HG02981 (cell line): ENCODE data around the gene UBD.

Experiments
- ATAC-seq: cut with Tn5 transposase; IDR thresholded peaks from one replicate; pipeline ENCODE4 v1.9.1; 2021; ENCODE audit warnings: mild to moderate bottlenecking, moderate library complexity; ENCODE audit not compliant: unreplicated experiment

Gene UBD

DNA sequence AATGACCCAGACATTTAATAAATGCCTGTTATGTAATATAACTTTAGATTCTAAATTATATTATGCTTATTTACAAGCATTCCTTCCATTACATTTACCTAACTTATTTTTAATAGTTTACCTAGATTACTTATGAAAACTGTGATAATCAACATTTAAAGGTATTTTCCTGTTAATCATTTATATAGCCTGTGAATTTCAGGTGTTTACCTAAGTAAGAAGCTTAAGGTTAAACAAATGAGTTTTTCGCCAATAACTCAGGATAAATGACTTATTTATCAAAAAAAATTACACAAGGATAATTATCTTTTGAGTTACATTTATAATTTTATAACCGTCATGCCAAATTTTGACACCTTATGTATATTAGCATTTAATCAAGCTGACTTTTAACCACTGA, 35.5 kb downstream of the UBD start:
- ATAC-seq = no peak

DNA sequence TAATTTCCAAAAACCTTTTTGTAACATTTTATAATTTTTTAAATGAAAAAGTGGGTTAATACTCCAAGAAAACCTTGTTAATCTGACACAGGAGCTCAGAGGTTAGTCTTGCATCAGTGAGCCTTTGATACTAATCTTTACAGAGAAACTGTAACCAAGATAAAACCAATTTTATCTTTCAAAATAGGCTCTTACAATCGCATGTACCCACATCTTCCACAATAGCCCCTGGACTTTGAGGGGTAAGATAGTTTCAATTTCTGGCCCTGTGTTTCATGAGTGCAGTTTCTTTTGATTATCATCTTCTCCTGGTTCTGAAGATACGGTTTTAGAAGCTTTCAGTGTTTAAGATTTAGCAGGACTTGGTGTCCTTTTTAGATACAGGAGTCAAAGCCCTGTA, 37.3 kb downstream of the UBD start:
- ATAC-seq = no peak

DNA sequence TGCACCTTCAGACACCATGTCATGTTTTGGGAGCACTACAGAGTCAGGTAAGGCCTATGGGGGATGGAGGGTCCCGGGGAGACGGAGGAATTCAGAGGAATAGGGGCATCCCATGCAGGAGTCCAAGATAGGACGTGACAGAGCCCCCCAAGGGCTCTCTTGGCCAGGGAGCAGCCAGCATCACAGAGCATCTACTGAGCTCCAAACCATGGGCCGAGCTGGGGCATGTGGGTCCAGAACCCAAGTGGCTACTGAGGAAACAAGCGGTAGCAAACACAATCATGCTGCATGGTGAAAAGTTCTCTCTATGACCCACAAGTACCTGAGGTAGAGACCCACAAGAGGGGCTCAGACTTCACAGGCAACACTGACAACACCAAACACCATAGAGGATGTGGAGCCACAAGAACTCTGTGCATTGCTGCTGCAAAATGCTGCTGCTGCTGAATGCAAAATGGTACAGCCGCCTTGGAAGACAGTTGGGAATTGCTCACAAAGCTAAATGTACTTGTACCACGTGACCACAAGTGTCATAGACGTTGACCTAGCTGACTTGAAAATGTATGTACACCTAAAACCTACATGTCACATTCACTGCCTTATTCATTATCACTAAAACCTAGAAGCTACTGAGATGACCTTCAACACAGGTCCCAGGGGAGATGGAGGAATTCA, 38.4 kb downstream of the UBD start:
- ATAC-seq = no peak

DNA sequence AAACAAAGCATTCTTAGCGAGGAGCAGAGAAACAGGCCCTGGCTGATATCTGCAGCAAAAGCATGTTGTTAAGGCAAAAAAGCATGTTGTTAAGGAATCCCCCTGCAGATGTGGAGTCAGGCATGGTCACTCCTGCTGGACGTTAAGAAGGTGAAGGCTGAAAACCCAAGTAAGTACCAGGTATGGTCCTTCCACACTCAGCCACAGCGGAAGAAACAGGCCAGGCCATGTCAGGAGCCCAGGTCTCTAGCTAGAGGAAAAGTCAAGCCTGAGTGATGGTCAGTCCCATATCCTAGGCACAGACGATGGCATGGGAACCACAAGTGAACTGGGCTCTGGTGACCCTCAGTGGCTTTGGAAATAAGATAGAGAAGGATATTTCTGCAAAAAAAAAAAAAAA, 39.3 kb downstream of the UBD start:
- ATAC-seq = no peak

DNA sequence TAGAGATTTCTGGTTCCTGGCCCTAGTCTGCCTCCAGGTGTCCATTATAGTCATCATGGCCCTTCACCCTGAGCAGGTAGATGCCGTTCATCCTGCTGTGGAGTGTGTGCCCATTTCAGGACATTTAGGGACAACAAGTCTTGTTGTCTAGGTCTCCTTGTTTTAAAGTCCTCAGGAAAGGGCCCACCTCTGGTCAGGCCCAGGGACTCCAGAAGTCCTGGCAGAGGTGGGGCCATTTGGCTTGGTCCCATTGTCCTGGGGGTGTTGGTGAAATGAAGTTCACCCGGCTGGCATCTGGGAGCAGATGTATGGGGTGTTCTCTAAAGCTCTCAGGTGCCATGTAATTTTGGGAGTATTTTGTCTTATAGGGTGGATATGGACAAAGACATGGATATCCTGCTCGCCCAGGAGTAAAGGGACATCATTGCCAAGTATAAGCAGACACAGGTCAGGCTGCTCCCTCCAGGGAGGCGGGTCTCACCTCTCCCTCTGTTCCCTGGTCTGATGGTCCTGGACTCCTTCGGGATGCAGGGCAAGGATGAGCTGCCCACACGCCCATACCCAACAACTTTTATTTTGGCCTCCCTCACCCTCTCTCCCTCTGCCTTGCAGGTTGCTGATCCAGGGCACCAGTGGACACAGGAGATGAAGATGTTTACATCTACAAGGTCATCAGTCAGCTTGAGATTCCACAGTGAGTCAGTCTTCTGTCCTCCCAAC, 40.1 kb downstream of the UBD start:
- ATAC-seq = no peak

DNA sequence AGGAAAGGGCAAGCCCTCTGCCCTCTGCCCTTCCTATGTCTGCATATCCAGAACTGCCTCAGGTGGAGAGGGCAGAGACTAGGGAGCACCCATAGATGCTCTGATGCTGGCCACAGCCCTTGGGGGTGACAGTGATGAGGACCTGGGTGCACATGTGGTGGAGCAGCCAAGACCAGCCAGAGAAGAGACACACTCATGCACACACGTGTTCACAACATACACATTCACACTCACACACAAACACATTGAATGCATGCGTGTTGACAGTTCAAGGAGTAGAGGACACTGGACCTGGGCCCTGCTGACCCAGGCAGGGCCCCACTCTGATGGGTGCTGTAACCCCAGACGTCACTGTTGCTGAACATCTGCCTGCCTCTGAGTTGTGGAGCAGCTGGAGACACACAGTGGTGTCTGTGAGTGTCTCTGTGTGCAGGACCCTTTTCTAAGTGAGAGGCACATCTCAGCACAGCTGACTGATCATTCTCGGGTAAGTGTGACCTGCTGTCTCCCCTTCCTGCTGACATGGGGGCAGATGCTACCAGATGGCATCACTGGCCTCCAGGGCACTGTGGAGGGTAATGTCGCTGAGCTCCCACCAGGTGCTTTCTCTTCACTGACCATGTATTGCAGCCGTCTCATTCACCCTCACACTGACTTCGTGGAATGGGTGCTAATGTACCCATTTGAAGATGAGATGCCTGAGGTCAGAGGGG, 41.6 kb downstream of the UBD start:
- no peak for ATAC-seq

DNA sequence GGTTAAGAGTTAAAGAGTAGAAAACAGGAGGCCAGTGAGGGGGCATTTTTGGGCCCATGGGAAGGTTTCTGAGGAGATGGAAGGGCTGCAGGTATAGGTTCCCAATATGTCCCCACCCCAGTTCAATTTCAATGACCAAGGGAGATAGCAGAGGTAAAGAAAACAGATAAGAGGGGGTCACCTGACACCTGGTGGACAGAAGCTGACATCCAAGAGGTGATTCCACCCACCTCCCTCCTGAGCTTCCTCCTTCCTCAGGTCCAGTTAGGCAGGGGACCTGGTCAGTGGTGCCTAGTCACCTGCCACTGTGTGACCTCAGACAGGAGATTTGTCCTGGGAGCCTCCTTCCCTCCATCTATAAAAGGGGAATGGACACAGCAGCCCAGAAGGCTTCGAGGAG, 42.3 kb downstream of the UBD start:
- ATAC-seq = no peak

DNA sequence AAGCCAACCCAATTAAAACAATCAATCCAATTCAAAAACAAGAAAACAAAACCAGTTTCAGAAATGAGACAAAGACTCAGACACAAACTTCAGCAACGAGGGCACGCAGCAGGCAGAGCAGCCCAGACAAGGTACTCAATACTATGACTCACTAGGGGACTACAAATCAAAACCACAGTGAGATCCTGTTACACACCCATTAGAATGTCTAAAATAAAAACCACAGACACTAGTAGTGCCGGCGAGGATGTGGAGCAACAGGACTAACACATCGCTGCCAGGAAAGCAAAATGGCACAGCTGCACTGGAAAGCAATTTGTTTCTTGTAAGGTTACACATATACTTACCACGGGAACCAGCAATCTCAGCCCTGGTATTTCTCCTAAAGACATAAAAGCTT, 43.4 kb downstream of the UBD start:
- ATAC-seq = no peak

DNA sequence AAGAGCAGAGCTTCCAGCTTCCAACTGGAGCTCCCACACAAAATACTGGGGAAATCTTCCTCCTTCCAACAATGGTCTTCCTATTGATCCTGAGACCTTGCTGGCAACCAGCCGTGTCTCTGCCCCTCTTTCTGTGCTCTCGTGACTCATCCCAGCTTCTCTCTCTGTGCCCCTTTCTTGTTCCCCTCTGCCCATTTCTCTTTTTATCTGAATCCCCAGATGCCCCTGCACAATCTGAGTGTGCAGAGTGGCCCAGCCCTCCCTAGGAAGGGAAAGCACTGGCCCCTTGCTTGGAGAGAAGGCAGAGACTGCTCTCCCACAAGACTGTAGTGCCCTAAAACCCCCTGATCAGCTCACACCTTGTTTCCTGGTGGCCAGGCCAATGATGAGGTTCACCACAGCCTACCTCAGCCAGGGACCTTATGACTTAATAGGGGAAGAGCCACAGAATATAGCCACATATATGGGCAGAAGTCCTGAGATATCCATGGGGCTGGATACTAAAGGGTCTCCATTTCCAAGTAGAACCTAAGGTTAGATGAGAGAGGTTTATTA, 48.7 kb downstream of the UBD start:
- ATAC-seq = no peak

DNA sequence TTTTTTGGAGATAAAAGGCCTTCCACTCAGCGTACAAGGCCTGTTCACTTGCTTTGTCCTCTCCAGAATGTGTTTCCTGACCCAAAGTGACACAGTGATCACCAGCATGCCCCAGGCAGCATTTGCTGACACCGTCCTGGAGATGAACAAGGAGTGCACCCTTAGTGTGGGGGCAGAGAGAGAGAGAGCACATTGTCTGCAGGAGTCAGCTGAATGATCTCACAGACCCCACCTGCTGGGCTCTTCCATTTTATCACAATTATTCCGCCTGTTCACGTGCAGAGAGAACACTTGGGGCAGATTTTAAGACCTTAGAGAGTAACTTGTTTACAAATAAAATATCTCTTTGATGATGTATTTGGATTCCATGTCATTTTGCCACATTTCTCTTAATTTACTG, 49.3 kb downstream of the UBD start:
- no peak for ATAC-seq

DNA sequence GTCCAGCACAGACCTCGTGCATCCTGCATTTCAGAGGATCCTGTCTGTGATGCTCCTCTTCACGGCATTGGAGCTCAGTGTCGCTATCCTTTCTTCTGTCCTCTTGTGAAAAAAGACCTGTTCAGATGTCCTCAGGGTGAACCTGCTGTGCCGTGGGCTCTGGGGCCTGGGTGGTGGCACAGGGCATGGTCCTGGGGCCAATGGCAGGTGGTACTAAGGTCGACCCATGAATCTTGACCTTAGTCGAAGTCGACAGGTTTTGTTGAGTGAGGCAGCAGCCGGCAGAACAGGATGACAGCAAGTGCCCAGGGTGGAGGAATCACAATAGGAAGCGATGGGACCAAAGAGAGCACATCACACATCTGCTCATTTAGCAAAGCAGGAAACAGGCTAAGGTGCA, 49.8 kb downstream of the UBD start:
- no peak for ATAC-seq

DNA sequence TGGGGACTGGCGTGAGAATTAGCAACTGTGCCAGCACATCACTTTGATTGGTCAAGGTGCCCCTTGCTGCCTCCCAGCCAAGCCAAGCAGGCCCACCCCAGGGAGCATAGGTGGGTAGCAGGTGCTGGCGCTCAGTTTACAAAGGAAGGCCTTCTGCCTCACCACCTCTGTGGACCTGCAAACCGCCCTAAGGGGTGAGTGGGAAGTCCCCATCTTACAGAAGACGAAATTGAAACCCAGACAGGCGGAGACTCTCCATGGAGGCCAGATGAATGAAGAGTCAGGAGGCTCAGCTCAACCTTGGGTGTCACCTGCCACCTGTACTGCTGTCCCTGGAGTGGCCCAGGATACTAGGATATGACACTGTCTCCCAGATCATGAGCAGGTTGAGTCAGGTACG, 50.3 kb downstream of the UBD start:
- peak; percentile 60 for ATAC-seq

DNA sequence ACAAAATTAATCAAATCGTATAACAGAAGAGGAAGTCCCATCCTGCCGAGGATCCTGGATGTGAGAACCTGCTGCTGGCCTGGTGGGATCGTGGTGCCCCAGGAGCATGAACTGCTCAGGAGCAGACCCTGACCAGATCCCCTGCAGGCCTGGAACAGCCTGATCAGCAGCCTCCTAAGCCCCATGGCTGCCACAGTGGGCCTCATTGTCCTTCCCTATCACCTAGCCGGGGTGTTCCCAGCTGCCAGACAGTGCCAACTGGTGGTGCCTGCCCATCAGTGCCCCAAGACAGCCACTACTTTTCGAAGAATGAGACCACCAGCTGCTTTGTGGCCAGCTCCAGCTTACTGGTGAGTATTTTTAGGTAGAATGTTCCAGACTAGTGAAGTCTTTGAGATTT, 52.2 kb downstream of the UBD start:
- ATAC-seq = no peak

DNA sequence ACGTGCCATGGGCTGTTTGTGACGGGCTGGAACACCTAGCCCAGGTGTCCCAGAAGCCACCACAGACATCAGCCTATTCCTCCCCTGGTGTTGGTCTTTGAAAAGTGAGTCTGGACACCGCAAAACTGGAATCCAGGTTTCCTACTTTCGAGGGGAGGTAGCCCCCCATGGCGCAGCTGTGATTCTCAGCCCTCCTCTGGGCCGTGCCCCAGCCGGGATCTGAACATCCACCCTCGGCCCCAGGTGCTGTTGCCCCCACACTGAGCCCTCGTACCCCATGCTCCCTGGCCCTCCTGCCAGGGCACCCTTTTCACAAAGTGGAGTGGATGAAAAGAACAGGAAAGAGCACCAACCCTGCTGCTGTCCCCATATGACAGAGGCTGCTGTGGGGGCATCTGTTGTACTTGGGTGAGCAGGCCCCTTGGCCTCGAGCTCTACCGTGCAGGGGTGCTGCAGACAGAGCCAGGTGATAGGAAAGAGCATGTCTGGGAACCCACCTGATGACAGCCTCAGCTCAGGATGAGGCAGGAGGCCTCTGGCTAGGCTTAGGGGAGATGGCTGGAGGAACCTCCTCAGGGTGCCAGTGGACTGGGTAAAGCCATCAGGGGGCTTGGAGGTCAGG, 53.0 kb downstream of the UBD start:
- no peak for ATAC-seq

DNA sequence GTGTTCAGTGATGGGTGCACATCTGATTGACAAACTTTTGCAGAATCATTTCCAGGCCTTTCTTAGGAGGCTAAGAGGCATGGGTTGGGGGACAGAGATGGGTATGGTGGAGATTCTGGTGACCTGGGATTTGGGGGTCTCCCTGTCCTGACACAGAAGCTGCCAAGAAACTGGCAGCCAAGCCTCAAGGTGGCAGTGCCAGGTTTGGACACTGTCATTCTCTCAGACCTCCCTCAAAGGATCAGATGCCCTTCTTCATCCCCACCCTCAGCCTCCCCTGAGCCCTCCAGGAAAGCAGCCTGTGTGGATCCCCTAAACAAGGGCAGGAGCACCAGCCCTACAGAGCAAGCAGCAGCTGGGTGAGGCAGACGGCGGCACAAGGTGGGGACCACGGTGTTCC, 53.7 kb downstream of the UBD start:
- ATAC-seq = no peak
